ENCODE measurements around the gene ZNF548. TPM values are rescaled to one million over a fixed set of nuclear protein-coding genes. Genes with fewer than 3 reads are reported as not detected.

ZNF548 gene
- total RNA-seq, 1 experiment from 2014 or later: 13.0 TPM

GRCh38 chr19:57443121-57443696 is 53.6 kb downstream of the ZNF548 start:
- H3K79me1 ChIP-seq (ENCODE audit: insufficient read depth, low read depth, low read length, poor library complexity, severe bottlenecking): peaks cover 5% of the 10 kb centered on the region
- H2BK12ac ChIP-seq (ENCODE audit: insufficient read length, low read depth, low read length): no peak overlapping the region
- Mint-ChIP-seq H3K27ac (no peak overlapping the region), H3K27me3 (ENCODE audit: low read depth) (no peaks in the 10 kb centered on the region), H3K9me3 (peaks cover 0 to 25% of the 10 kb centered on the region in 2 experiments; a peak in 3 of 5 replicates), H3K36me3 (ENCODE audit: insufficient read depth in 1 of 3, low read depth in 3 of 3) (peaks cover 46 to 64% (median 47%) of the 10 kb centered on the region in 3 experiments), H3K4me3 (no peak overlapping the region), H3K4me1 (peaks cover 0 to 5% of the 10 kb centered on the region in 2 experiments; a peak in 2 of 4 replicates)
- H2BK120ac ChIP-seq (ENCODE audit: low read depth, low read length, poor library complexity, severe bottlenecking): no peak overlapping the region
- H2BK20ac ChIP-seq (ENCODE audit: low read depth, low read length, poor library complexity, severe bottlenecking): no peak overlapping the region
- no peak overlapping the region for H3K9ac ChIP-seq (ENCODE audit: extremely low read depth, insufficient read length, low read length)
- H3K4me2 ChIP-seq (ENCODE audit: insufficient read depth, insufficient read length, low read length): no peak overlapping the region
- H3K23me2 ChIP-seq (ENCODE audit: insufficient read length, low read depth, low read length, poor library complexity, severe bottlenecking): no peaks in the 10 kb centered on the region
- no peak for DNase-seq
- TF ChIP-seq CTCF (conservative IDR thresholded peaks at IDR 0.05): no peak
- no peak overlapping the region for H2AFZ ChIP-seq (ENCODE audit: low read length)
- no peaks in the 10 kb centered on the region for H3K9me3 ChIP-seq (ENCODE audit: control insufficient read depth, low read depth, low read length)
- no peak overlapping the region for H4K8ac ChIP-seq (replicated peaks; ENCODE audit: insufficient read length, low read depth, low read length)
- H2BK15ac ChIP-seq (ENCODE audit: low read depth, low read length): no peak overlapping the region
- H2AK5ac ChIP-seq (ENCODE audit: insufficient read length, low read length): no peak overlapping the region
- H3K4me1 ChIP-seq (ENCODE audit: insufficient read depth, low read length): no peaks in the 10 kb centered on the region
- no peak overlapping the region for H3K4ac ChIP-seq (ENCODE audit: low read depth, low read length)
- no peak overlapping the region for H3K23ac ChIP-seq (ENCODE audit: insufficient read length, low read depth, low read length)
- no peaks in the 10 kb centered on the region for H3K27me3 ChIP-seq (ENCODE audit: insufficient read depth, low read length)
- no peak overlapping the region for H3T11ph ChIP-seq (ENCODE audit: low read length)
- H4K5ac ChIP-seq (ENCODE audit: insufficient read length, low read depth, low read length): no peak overlapping the region
- no peak overlapping the region for H3K18ac ChIP-seq (ENCODE audit: insufficient read length, low read depth, low read length)
- no CpG with 5 or more reads among the region's 5 CpGs for WGBS (ENCODE audit: extremely low coverage, insufficient read length, low lambda C conversion rate)
- no peak overlapping the region for H3K27ac ChIP-seq (ENCODE audit: insufficient read length, low read depth, low read length)
- no peak overlapping the region for H3K56ac ChIP-seq (ENCODE audit: insufficient read length, low read depth, low read length)
- no peaks in the 10 kb centered on the region for H4K20me1 ChIP-seq (ENCODE audit: control insufficient read depth, insufficient read depth, insufficient read length)
- H4K91ac ChIP-seq (ENCODE audit: insufficient read length, low read depth, low read length): no peak overlapping the region
- H3K79me2 ChIP-seq (ENCODE audit: insufficient read depth, low read length): peaks cover 24% of the 10 kb centered on the region; the same call in 1 of the 2 replicates
- H3K14ac ChIP-seq (ENCODE audit: insufficient read depth, low read length): no peak overlapping the region
- H2BK5ac ChIP-seq (ENCODE audit: insufficient read length, low read length): no peak overlapping the region
